A673 (cell line): ENCODE measurements around the gene CLVS2. TPM values are rescaled to one million over a fixed set of nuclear protein-coding genes. Genes with fewer than 3 reads are reported as not detected.

ENCODE experiments used
- BruUV-seq: library from RNA; stranded (reverse); fragments of 400-500 nt; replicated peaks from 2 replicates; lab custom pipeline; 2021; lab: Mats Ljungman, UMichigan
- CTCF ChIA-PET: fragments of 300-600 bp; sonication (Branson Sonifier 250); formaldehyde crosslinking; loops from one replicate; lab custom pipeline; 2022; ENCODE audit warnings: antibody characterized with exemption; lab: Charles Lee
- POLR2A ChIA-PET: fragments of 300-600 bp; sonication (Branson Sonifier 250); formaldehyde crosslinking; loops from one replicate; lab custom pipeline; 2022; ENCODE audit warnings: antibody characterized with exemption; ENCODE audit not compliant: low non-redundant PET; lab: Charles Lee
- DNase-seq: peaks from one replicate; pipeline ENCODE4 v3.0.0-alpha.2; 2015; ENCODE audit warnings: low spot score
- H3K27ac ChIP-seq: fragments of 200-600 bp; sonication (generic); 2 replicates; pipeline ENCODE4 v1.5.1; 2016; ENCODE audit warnings: mixed run types, low read depth, mild to moderate bottlenecking, mixed read lengths, antibody characterized with exemption, low read length; ENCODE audit not compliant: poor library complexity, severe bottlenecking
- H3K27me3 ChIP-seq: fragments of 200-600 bp; sonication (generic); replicated peaks from 2 replicates; pipeline ENCODE4 v1.6.1; 2017; ENCODE audit warnings: mixed run types, low read depth, mild to moderate bottlenecking, mixed read lengths, antibody characterized with exemption, low read length; ENCODE audit not compliant: insufficient read depth, poor library complexity
- H3K36me3 ChIP-seq: fragments of 200-600 bp; sonication (generic); 2 replicates; pipeline ENCODE4 v1.6.1; 2016; ENCODE audit warnings: mixed run types, mild to moderate bottlenecking, mixed read lengths, antibody characterized with exemption, low read length; ENCODE audit not compliant: insufficient read depth, poor library complexity, severe bottlenecking
- H3K4me1 ChIP-seq: fragments of 200-600 bp; sonication (generic); 2 replicates; pipeline ENCODE4 v1.6.1; 2017; ENCODE audit warnings: mixed run types, mild to moderate bottlenecking, mixed read lengths, antibody characterized with exemption, low read length; ENCODE audit not compliant: insufficient read depth, poor library complexity, severe bottlenecking
- H3K4me3 ChIP-seq: fragments of 200-600 bp; sonication (generic); 2 replicates; pipeline ENCODE4 v1.5.1; 2016; ENCODE audit warnings: low read depth, mixed run types, mild to moderate bottlenecking, mixed read lengths, low read length; ENCODE audit not compliant: poor library complexity, severe bottlenecking
- H3K9me3 ChIP-seq: fragments of 200-600 bp; sonication (generic); 2 replicates; pipeline ENCODE4 v1.6.1; 2016; ENCODE audit warnings: mixed run types, low read depth, mild to moderate bottlenecking, mixed read lengths, antibody characterized with exemption, low read length; ENCODE audit not compliant: poor library complexity, severe bottlenecking
- EZH2 ChIP-seq: fragments of 200-600 bp; sonication (generic); IDR thresholded peaks from 2 replicates; pipeline ENCODE4 v1.6.1; 2017; ENCODE audit warnings: borderline replicate concordance, low read depth, mild to moderate bottlenecking, mixed read lengths, antibody characterized with exemption, low read length; ENCODE audit not compliant: poor library complexity, severe bottlenecking
- intact Hi-C: fragments of 100-400 bp; cut with micrococcal nuclease; formaldehyde crosslinking; loops from one replicate; pipeline ENCODE4 v1.10.0; 2022; ENCODE audit not compliant: unreplicated experiment
- total RNA-seq: library from RNA; stranded (reverse); gene quantifications from 2 replicates; pipeline ENCODE4 v1.2.3, GENCODE V29; 2021
- TF ChIP-seq, protein P1 (sequence below): fragments of 300-800, 200-600 bp; sonication (generic); conservative IDR thresholded peaks from 2 replicates; pipeline ENCODE4 v1.5.1; 2017; ENCODE audit warnings: low read depth, mild to moderate bottlenecking, antibody characterized with exemption, low read length, moderate library complexity, mixed read lengths

CLVS2 gene
- total RNA-seq, 1 experiment from 2014 or later: 84.9 TPM

DNA sequence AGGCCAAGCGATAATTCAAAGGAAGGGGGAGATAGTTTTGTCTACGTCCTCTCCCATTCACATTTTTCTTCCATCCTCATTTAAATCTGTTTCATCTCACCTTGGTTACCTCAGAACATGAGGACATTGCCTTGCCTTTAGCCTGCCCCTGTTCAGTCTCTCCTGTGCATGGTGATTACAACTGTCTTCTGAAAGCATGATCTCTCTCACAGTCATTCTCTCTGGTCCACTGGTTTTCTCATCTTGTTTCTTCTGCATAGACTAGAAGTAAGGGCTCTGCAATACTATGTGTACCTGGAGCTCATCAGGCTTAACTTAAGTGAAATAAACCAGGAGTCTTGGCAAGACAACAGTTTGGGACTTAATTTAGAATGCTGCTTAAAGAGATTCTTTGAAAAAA is 31.4 kb downstream of the CLVS2 start:
- ChIA-PET POLR2A (no interaction called here), CTCF (no interaction called here)
- no peak for DNase-seq
- no peak for TF ChIP-seq EZH2
- TF ChIP-seq, protein P1, sequence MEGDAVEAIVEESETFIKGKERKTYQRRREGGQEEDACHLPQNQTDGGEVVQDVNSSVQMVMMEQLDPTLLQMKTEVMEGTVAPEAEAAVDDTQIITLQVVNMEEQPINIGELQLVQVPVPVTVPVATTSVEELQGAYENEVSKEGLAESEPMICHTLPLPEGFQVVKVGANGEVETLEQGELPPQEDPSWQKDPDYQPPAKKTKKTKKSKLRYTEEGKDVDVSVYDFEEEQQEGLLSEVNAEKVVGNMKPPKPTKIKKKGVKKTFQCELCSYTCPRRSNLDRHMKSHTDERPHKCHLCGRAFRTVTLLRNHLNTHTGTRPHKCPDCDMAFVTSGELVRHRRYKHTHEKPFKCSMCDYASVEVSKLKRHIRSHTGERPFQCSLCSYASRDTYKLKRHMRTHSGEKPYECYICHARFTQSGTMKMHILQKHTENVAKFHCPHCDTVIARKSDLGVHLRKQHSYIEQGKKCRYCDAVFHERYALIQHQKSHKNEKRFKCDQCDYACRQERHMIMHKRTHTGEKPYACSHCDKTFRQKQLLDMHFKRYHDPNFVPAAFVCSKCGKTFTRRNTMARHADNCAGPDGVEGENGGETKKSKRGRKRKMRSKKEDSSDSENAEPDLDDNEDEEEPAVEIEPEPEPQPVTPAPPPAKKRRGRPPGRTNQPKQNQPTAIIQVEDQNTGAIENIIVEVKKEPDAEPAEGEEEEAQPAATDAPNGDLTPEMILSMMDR: no peak
- Histone ChIP-seq H3K27ac (no peak overlapping the region), H3K4me1 (no peaks in the 10 kb centered on the region), H3K9me3 (no peaks in the 10 kb centered on the region), H3K27me3 (no peaks in the 10 kb centered on the region), H3K4me3 (no peak overlapping the region), H3K36me3 (peaks cover 40% of the 10 kb centered on the region)
- intact Hi-C loops: no loop called here
- no TSS peak for BruUV-seq

DNA sequence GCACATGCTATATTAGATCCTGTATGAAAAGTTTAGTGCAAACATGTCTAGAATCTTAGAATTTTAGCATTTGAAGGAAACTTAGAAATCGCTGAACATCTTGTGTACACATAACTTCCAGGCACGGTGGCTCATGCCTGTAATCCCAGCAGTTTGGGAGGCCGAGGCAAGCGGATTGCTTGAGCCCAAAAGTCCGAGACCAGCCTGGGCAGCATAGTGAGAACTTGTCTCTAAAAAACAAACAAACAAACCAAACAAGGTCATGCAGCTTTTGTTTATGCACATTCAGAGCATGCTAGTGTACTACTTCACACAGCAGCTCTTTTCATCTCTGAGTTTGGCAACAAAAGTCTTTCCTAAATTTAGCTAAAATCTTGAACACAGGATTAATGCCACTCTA is 32.2 kb downstream of the CLVS2 start:
- intact Hi-C loops: no loop called here
- no TSS peak for BruUV-seq
- TF ChIP-seq EZH2: no peak
- TF ChIP-seq, protein P1: no peak

GRCh38 chr6:123030282-123030681 is 34.2 kb downstream of the CLVS2 start:
- Histone ChIP-seq H3K36me3 (peaks cover 34% of the 10 kb centered on the region), H3K27me3 (no peaks in the 10 kb centered on the region), H3K4me3 (no peak overlapping the region), H3K9me3 (no peaks in the 10 kb centered on the region), H3K27ac (no peak overlapping the region), H3K4me1 (no peaks in the 10 kb centered on the region)
- no TSS peak for BruUV-seq
- ChIA-PET POLR2A (no interaction called here), CTCF (no interaction called here)
- intact Hi-C loops: no loop called here
- DNase-seq: no peak
- no peak for TF ChIP-seq EZH2
- TF ChIP-seq, protein P1: no peak

More for the DNA sequence above, 32.2 kb downstream of the CLVS2 start:
- Histone ChIP-seq H3K27me3 (no peaks in the 10 kb centered on the region), H3K4me1 (no peaks in the 10 kb centered on the region), H3K9me3 (no peaks in the 10 kb centered on the region), H3K27ac (no peak overlapping the region), H3K36me3 (peaks cover 40% of the 10 kb centered on the region), H3K4me3 (no peak overlapping the region)
- POLR2A ChIA-PET: no interaction called here
- DNase-seq: no peak
- CTCF ChIA-PET: no interaction called here
